Suprapubic skin (tissue), 4 donors: Measurements from ENCODE around the gene COL19A1.

Experiments used
- EP300 ChIP-seq: sonication (generic); formaldehyde crosslinking; IDR thresholded peaks from one replicate; pipeline ENCODE4 v1.6.1; 2017; ENCODE audit warnings: antibody characterized with exemption
- POLR2A ChIP-seq, 2 donors: fragments of 450-650 bp; IDR thresholded peaks; one replicate each; pipeline ENCODE4 v1.6.1; 2017; ENCODE audit warnings: antibody characterized with exemption in 2 of 2, mild to moderate bottlenecking in 2 of 2, moderate library complexity in 2 of 2
- POLR2AphosphoS5 ChIP-seq, 3 donors: sonication (generic); formaldehyde crosslinking; IDR thresholded peaks; one replicate each; pipeline ENCODE4 v1.6.1; 2017; ENCODE audit warnings: antibody characterized with exemption in 3 of 3
- TF ChIP-seq, protein P1 (sequence below), 2 donors: fragments of 200-600 bp in 1 of 2; fragments of 450-650 bp in 1 of 2; sonication (generic) in 1 of 2; IDR thresholded peaks; one replicate each; pipeline ENCODE4 v1.5.1; 2016 to 2019; ENCODE audit warnings: antibody characterized with exemption in 2 of 2, mild to moderate bottlenecking in 1 of 2, moderate library complexity in 1 of 2

- TF ChIP-seq, protein P1, sequence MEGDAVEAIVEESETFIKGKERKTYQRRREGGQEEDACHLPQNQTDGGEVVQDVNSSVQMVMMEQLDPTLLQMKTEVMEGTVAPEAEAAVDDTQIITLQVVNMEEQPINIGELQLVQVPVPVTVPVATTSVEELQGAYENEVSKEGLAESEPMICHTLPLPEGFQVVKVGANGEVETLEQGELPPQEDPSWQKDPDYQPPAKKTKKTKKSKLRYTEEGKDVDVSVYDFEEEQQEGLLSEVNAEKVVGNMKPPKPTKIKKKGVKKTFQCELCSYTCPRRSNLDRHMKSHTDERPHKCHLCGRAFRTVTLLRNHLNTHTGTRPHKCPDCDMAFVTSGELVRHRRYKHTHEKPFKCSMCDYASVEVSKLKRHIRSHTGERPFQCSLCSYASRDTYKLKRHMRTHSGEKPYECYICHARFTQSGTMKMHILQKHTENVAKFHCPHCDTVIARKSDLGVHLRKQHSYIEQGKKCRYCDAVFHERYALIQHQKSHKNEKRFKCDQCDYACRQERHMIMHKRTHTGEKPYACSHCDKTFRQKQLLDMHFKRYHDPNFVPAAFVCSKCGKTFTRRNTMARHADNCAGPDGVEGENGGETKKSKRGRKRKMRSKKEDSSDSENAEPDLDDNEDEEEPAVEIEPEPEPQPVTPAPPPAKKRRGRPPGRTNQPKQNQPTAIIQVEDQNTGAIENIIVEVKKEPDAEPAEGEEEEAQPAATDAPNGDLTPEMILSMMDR (IDR thresholded peaks at IDR 0.05) = no peak
- no peak for TF ChIP-seq POLR2AphosphoS5 (IDR thresholded peaks at IDR 0.05)
- TF ChIP-seq POLR2A (IDR thresholded peaks at IDR 0.05) = no peak
- no peak for TF ChIP-seq EP300
Observed at GRCh38 chr6:70124882-70125545, 258.7 kb downstream of the COL19A1 start.
